AG10803 (cell line): Measurements from ENCODE around the gene TENM3.

Experiments used
- DNase-seq: peaks from one replicate; pipeline ENCODE4 v3.0.0; 2010; ENCODE audit warnings: low read depth
- H3K4me3 ChIP-seq: 2 replicates; pipeline ENCODE4 v1.5.1; 2011; ENCODE audit warnings: mild to moderate bottlenecking, low read length, control low read depth
- CTCF ChIP-seq: conservative IDR thresholded peaks from 2 replicates; pipeline ENCODE4 v1.5.1; 2011; ENCODE audit warnings: mild to moderate bottlenecking, low read length, control low read depth, inconsistent platforms

Gene TENM3

GRCh38 chr4:182800216-182800515 is 557.0 kb downstream of the TENM3 start:
- DNase-seq, result no peak
- TF ChIP-seq CTCF, result no peak
- H3K4me3 ChIP-seq, result no peak overlapping the region

- TF ChIP-seq CTCF, result no peak
- DNase-seq, result no peak
- no peak overlapping the region for H3K4me3 ChIP-seq
Observed at GRCh38 chr4:182801636-182802035, 558.4 kb downstream of the TENM3 start.

- H3K4me3 ChIP-seq, result no peak overlapping the region
- no peak for TF ChIP-seq CTCF
- no peak for DNase-seq
Observed at GRCh38 chr4:182802621-182803020, 559.4 kb downstream of the TENM3 start.

GRCh38 chr4:182803235-182803634 is 560.0 kb downstream of the TENM3 start:
- DNase-seq, result no peak
- no peak for TF ChIP-seq CTCF
- H3K4me3 ChIP-seq, result no peak overlapping the region

- TF ChIP-seq CTCF, result no peak
- DNase-seq, result no peak
- H3K4me3 ChIP-seq, result no peak overlapping the region
Observed at GRCh38 chr4:182804131-182804530, 560.9 kb downstream of the TENM3 start.

GRCh38 chr4:182805321-182805720 is 562.1 kb downstream of the TENM3 start:
- DNase-seq, result no peak
- H3K4me3 ChIP-seq, result no peak overlapping the region
- TF ChIP-seq CTCF, result no peak

GRCh38 chr4:182805750-182806149 is 562.5 kb downstream of the TENM3 start:
- peak overlapping the region; percentile 59 for H3K4me3 ChIP-seq
- no peak for DNase-seq
- TF ChIP-seq CTCF, result no peak
